Measurements from ENCODE around the gene SLC38A7. TPM values are rescaled to one million over a fixed set of nuclear protein-coding genes. Genes with fewer than 3 reads are reported as not detected.
"Not testable (repeated sequence)": the region's sequence is repeated elsewhere in the genome, so short reads cannot be mapped to it uniquely, and the experiment has no call there.

SLC38A7 gene
- total and polyA plus RNA-seq, 12 donors: 10.3 to 41.3 (median 31.8) TPM

GRCh38 chr16:58692450-58692849 lies 7.9 kb upstream of the SLC38A7 start:
- H3K36me3 ChIP-seq: no peaks in the 10 kb centered on the region
- H3K4me1 ChIP-seq: no peaks in the 10 kb centered on the region
- H3K27ac ChIP-seq: no peak overlapping the region
- no peak for DNase-seq
- H3K9me3 ChIP-seq: peaks cover 0 to 14% (median 0%) of the 10 kb centered on the region in 11 donors
- no peak for TF ChIP-seq CTCF (IDR thresholded peaks at IDR 0.05)
- intact Hi-C loops (cut with DNase I): no loop called here
- no peaks in the 10 kb centered on the region for H3K27me3 ChIP-seq
- H3K4me3 ChIP-seq: no peak overlapping the region
- 44 to 95% methylated on average over 1 of the region's 1 CpG for WGBS, 2 donors
- no peak for ATAC-seq

GRCh38 chr16:58686985-58687706 lies 2.6 kb upstream of the SLC38A7 start:
- not testable (repeated sequence) for ATAC-seq, H3K9me3 ChIP-seq, H3K27ac ChIP-seq, H3K27me3 ChIP-seq, H3K36me3 ChIP-seq, DNase-seq, H3K4me3 ChIP-seq
- WGBS, 2 donors: 80 to 83% methylated on average over 8 of the region's 8 CpGs
- intact Hi-C loops (cut with DNase I): loop anchor here in 4 of 10 donors (10.0 kb wide), 1 partner anchor 48 kb away; the partner anchor contains the start of gene GOT2 (in 4 of the 4)
- peaks cover 3 to 27% (median 22%) of the 10 kb centered on the region in 9 donors for H3K4me1 ChIP-seq

- Histone ChIP-seq H3K4me3 (peak overlapping the region in 9 of 10 donors; percentile 71 to 94 (median 84)), H3K9me3 (no peaks in the 10 kb centered on the region), H3K36me3 (peaks cover 0 to 15% (median 0%) of the 10 kb centered on the region in 9 donors), H3K27me3 (no peaks in the 10 kb centered on the region), H3K4me1 (peaks cover 3 to 37% (median 25%) of the 10 kb centered on the region in 9 donors), H3K27ac (peak overlapping the region; percentile 42 to 94 (median 90))
- ATAC-seq (no peak), DNase-seq (no peak)
- 83 to 85% methylated on average over 6 of the region's 6 CpGs for WGBS, 2 donors
- intact Hi-C loops (cut with DNase I): loop anchor here in 5 of 10 donors (2.0 to 10.0 kb wide), 2 partner anchors 50 kb away; partner anchors contain the start of gene GOT2 (in 5 of the 5)
- no peak for TF ChIP-seq CTCF (IDR thresholded peaks at IDR 0.05)
These were observed 497 bp upstream of the SLC38A7 start for GRCh38 chr16:58685084-58685449.

- intact Hi-C loops (cut with DNase I): loop anchor here in 8 of 10 donors (1.0 to 10.0 kb wide), 6 partner anchors 48 to 68 kb away; partner anchors contain the start of gene GOT2 (in 7 of the 8)
These were observed 593 bp downstream of the SLC38A7 start for GRCh38 chr16:58684001-58684353.

More at GRCh38 chr16:58684001-58684353, 593 bp downstream of the SLC38A7 start:
- DNase-seq (no peak), ATAC-seq (peak; percentile 66 to 81 (median 69))
- no peaks in the 10 kb centered on the region for H3K27me3 ChIP-seq
- H3K4me3 ChIP-seq: peak overlapping the region; percentile 71 to 94 (median 84)
- H3K4me1 ChIP-seq: peaks cover 3 to 40% (median 25%) of the 10 kb centered on the region in 9 donors
- 2 to 5% methylated on average over 3 of the region's 3 CpGs for WGBS, 2 donors
- no peaks in the 10 kb centered on the region for H3K9me3 ChIP-seq
- no peak for TF ChIP-seq CTCF (IDR thresholded peaks at IDR 0.05)
- peak overlapping the region; percentile 42 to 94 (median 90) for H3K27ac ChIP-seq
- peaks cover 0 to 26% (median 6%) of the 10 kb centered on the region in 9 donors for H3K36me3 ChIP-seq
